GM23248 (cell line): ENCODE data around the gene SERPINB8.

ENCODE experiments used
- EZH2 ChIP-seq: fragments of 200-600 bp; sonication (generic); IDR thresholded peaks from 2 replicates; pipeline ENCODE4 v1.6.1; 2018; ENCODE audit warnings: antibody characterized with exemption, mild to moderate bottlenecking; ENCODE audit not compliant: insufficient read depth, poor library complexity, severe bottlenecking
- EZH2phosphoT487 ChIP-seq: fragments of 200-600 bp; sonication (generic); IDR thresholded peaks from 2 replicates; pipeline ENCODE4 v1.6.1; 2018; ENCODE audit warnings: antibody characterized with exemption, moderate library complexity, mild to moderate bottlenecking, low read depth; ENCODE audit not compliant: insufficient read depth

GRCh38 chr18:63975628-63976027, 5.7 kb downstream of the SERPINB8 start:
- no peak for TF ChIP-seq EZH2
- no peak for TF ChIP-seq EZH2phosphoT487
